GM06990 (cell line): ENCODE data around the gene SF3B3.

Experiments
- DNase-seq: peaks from one replicate; pipeline ENCODE4 v3.0.0-alpha.2; 2011; ENCODE audit not compliant: insufficient read length; ENCODE audit errors: extremely low read depth
- H3K27me3 ChIP-seq: replicated peaks from 2 replicates; pipeline ENCODE4 v1.6.0; 2011; ENCODE audit warnings: low read length; ENCODE audit not compliant: control insufficient read depth, insufficient read depth
- H3K36me3 ChIP-seq: 2 replicates; pipeline ENCODE4 v1.5.1; 2011; ENCODE audit warnings: low read length; ENCODE audit not compliant: control insufficient read depth, insufficient read depth
- H3K4me3 ChIP-seq: replicated peaks from 2 replicates; pipeline ENCODE4 v1.5.1; 2011; ENCODE audit warnings: low read depth, mild to moderate bottlenecking, control low read depth, low read length
- CTCF ChIP-seq: IDR thresholded peaks from 2 replicates; pipeline ENCODE4 v1.5.1; 2011; ENCODE audit warnings: low read length, control low read depth, mild to moderate bottlenecking, inconsistent platforms; ENCODE audit not compliant: insufficient read depth, poor library complexity, severe bottlenecking

SF3B3 gene

DNA sequence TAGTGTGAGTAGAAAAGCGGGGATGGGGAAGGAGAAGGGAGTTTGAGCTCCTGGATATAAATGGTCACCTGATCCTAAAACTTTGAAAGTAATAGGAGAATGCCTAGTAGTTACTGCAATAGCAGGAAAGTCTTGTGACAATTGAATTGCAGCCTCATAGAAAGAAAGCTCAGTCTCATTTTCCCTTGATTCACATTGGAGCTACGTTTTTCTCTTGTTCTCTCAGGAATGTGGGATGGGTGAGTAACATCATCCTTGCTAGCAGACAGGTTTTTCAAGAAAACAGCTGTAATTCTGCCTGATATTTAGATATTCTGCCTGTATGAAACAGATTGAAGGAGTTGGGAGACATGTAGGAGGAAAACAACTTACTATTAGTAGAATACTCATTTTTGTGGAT lies 25.3 kb downstream of the SF3B3 start:
- peaks cover 34% of the 10 kb centered on the region for H3K36me3 ChIP-seq
- no peak for TF ChIP-seq CTCF
- DNase-seq, result no peak
- no peaks in the 10 kb centered on the region for H3K27me3 ChIP-seq
- no peak overlapping the region for H3K4me3 ChIP-seq

DNA sequence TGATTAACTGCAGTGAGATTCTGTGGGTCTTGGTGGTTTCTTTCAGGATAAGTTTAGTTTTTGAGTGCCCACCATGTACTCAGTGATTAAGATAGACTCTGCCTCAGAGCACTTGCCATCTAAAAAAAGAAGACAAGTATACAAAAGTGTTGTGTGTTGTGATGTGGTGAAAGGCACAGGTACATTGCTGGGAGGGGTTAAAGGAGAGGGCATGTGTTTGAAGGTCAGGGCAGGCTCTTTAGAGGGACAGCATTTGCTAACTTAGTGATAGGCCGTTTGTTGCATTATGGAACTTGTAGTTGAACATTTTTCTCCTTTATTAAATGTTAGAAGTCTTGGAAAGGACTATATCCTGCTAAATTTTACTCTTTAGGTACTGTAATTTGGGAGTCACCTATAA lies 26.5 kb downstream of the SF3B3 start:
- no peaks in the 10 kb centered on the region for H3K27me3 ChIP-seq
- peaks cover 39% of the 10 kb centered on the region for H3K36me3 ChIP-seq
- no peak for TF ChIP-seq CTCF
- H3K4me3 ChIP-seq, result no peak overlapping the region
- no peak for DNase-seq

GRCh38 chr16:70551788-70552187 lies 28.2 kb downstream of the SF3B3 start:
- Histone ChIP-seq H3K4me3 (no peak overlapping the region), H3K36me3 (peaks cover 45% of the 10 kb centered on the region), H3K27me3 (no peaks in the 10 kb centered on the region)
- no peak for DNase-seq
- TF ChIP-seq CTCF, result no peak

GRCh38 chr16:70552675-70553074 lies 29.1 kb downstream of the SF3B3 start:
- TF ChIP-seq CTCF, result no peak
- no peak for DNase-seq
- Histone ChIP-seq H3K36me3 (peaks cover 48% of the 10 kb centered on the region), H3K27me3 (no peaks in the 10 kb centered on the region), H3K4me3 (no peak overlapping the region)

- no peak for TF ChIP-seq CTCF
- Histone ChIP-seq H3K4me3 (no peak overlapping the region), H3K27me3 (no peaks in the 10 kb centered on the region), H3K36me3 (peaks cover 45% of the 10 kb centered on the region)
- DNase-seq, result no peak
Observed at GRCh38 chr16:70553645-70554044, 30.0 kb downstream of the SF3B3 start.

GRCh38 chr16:70556063-70556462 lies 32.4 kb downstream of the SF3B3 start:
- peaks cover 47% of the 10 kb centered on the region for H3K36me3 ChIP-seq
- no peak overlapping the region for H3K4me3 ChIP-seq
- no peaks in the 10 kb centered on the region for H3K27me3 ChIP-seq
- DNase-seq, result no peak
- no peak for TF ChIP-seq CTCF
